COLO668 (cell line): Measurements from ENCODE around the gene NLRC3.

Experiments used
- DNase-seq: peaks from one replicate; lab custom pipeline; 2025; ENCODE audit not compliant: unreplicated experiment; lab: John Stamatoyannopoulos, UW

NLRC3 gene

DNA sequence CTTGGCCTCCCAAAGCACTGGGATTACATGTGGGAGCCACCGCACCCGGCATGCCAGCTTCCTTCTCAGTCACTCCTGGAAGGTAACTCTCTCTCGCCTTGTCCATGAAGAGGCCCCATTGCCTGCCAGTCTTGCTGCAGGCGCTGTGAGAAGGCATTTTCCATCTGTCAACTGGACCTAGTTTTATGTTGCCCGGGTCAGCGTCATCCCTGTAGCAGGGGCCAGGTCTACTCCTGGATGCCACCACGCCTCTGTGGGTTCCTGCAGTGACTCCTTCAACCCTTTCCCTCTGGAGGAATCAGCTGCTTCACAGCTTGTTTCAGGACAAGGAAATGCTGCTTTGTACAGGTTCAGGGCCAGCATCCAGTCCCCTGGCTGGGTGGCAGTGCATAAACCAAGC is 2.6 kb upstream of the NLRC3 start:
- DNase-seq, result no peak

DNA sequence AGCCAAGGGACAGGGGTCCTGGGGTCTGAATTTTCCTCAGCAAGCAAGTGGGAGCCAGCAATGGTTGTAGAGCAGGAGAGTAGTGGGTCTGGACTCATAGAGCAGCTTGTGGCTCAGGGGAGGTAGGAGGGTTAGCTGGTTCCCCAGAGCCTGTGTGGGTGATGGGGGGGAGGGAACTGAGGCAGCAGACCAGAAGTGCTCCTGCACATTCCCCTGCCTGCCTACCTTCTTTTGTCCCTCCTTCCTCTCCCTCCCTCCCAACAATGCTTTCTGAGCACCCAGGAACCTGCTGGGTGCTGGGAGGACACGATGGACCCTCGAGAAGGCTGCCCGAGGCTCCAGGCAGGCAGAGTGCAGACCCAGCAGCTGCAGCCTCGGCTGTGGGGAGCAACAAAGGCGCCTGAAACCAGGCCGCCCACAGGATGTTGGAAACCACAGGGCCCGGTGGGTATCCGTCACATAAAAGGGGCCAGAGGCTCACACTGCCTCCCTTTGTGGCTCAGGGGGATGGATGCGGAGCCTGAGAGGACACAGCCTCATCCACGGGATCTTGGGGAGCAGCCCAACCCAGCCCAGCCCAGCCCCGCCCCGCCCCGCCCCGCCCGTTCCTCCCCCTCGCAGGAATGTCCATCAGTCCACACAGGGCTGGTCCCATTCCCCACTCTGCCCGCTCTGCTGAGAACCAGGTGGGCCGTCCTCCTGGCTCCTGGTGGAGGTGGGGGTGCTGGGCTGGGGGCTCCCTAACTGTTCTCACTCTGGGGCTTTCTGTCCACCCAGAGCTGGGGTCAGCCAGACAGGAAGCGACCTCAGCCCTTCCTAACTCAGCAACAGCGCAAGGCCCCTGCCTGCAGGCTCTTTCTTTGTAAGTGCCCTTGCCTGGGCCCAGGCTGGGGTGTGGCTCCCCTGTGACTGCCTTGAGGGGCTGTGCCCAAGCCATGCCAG is 1.7 kb upstream of the NLRC3 start:
- peak; percentile 4 for DNase-seq

- DNase-seq, result no peak
Measured at GRCh38 chr16:3578121-3578520, 918 bp upstream of the NLRC3 start.

GRCh38 chr16:3576211-3576610 is 992 bp downstream of the NLRC3 start:
- DNase-seq, result no peak

DNA sequence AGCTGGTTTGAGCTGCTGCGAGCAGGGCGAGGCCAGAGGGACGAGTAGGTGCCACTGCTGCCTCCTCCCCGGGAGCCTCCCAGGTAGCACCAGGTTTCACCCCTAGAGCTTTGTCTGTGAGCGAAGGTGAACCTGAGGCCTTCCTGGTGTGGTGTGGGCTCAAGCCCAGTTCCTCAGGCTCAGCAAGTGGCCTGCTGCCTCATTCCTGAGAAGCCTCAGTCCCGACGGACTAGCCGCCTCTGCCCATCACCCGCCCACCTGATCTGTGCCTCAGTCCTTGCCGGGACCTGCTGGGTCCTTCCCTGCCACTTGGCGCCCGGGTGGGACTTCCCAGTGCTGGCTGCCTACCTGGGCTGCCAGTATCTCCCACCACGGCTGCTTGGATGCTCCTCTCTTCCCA is 1.7 kb downstream of the NLRC3 start:
- DNase-seq, result no peak

DNA sequence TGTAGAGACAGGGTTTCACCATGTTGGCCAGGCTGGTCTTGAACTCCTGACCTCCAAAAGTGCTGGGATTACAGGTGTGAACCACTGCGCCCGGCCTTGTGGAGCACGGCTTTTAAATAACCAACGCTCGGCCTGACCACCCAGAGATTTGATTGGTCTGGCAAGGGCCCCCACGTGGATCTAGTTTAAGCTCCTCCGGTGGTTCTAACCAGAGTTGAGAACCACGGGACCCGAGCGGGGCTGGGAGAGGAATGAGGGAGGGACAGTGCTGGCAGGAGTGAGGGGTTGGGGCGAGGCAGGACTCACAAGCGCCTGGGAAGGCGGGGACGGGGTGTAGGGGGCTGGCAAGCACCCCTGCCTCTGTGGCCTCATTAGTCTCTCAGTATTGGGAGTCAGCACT is 3.0 kb downstream of the NLRC3 start:
- DNase-seq, result no peak

GRCh38 chr16:3573146-3573815 is 3.9 kb downstream of the NLRC3 start:
- DNase-seq, result no peak

GRCh38 chr16:3570420-3571062 is 6.7 kb downstream of the NLRC3 start:
- DNase-seq, result no peak

DNA sequence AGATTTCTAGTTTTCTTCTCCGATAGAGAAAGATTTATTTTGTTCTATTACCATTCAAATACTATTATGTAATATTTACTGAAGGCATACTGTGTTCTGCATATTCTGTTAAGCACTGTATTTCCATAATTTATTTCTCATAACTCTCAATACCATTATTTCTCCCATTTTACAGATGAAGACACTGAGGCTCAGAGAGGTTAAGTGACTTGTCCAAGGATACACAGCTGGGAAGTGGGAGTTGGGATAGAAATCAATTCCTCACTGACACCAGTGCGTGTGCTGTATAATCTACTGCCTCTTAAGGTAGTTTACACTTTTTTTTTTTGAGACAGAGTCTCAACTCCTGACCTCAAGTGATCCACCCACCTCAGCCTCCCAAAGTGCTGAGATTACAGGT is 7.4 kb downstream of the NLRC3 start:
- DNase-seq, result no peak

DNA sequence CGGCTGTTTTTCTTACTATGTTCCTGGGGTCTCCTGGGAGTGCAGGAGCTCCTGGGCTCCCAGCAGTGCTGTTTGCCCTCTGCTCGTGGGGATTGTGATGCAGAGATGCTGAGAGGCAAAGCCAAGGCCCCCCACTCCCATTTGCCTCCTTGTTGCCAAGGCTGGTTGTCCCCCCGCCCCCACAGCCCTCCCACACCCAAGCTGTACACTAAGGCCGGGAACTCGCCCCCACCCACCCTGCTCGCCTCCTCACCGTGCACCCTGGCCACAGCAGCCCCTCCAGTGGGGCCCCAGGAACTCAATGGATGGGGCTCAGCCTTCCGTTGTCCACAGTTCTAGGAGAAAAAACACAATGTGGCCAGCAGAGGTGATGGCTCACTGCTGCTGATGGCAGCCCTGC is 10.2 kb downstream of the NLRC3 start:
- DNase-seq, result no peak

DNA sequence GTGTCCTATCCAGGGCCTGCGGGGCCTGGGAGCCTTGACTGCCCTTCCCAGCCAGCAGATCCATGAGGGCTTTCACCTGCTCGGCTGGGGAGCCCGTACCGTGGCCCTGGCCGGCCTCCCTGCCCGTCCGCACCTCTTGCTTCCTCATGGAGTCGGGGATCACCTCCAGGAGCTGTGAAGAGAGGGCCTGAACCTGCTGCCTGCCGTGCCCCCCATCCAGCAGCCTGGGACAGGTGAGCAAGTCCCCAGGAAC is 12.4 kb downstream of the NLRC3 start:
- DNase-seq, result no peak

- no peak for DNase-seq
Measured at GRCh38 chr16:3564130-3564888, 12.9 kb downstream of the NLRC3 start.

DNA sequence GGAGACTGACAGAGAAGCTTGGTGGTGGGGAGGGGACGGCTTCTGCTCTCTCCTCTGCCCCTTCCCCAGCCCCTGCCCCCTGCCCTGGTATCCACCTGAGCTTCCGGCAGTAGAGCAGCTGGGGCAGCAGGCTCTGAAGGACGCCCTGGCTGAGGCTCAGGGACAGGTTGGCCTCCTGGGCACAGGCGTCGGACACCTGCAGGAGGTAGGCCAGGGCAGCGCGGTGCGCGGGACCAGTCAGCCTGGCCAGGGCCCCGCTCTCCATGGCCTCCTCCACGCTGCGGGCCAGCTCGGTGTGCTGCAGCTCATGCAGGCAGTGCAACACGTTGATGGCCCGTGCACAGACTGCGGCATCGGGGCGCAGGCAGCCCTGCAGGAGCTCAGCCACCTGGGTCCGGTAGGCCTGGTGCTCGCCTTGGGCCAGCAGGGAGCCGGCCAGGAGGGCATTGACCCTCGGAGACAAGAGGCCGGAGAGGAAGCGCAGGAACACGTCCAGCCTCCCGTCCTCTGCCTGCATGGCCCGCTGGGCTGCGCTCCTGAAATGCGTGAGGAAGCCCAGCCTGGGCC is 14.2 kb downstream of the NLRC3 start:
- no peak for DNase-seq

DNA sequence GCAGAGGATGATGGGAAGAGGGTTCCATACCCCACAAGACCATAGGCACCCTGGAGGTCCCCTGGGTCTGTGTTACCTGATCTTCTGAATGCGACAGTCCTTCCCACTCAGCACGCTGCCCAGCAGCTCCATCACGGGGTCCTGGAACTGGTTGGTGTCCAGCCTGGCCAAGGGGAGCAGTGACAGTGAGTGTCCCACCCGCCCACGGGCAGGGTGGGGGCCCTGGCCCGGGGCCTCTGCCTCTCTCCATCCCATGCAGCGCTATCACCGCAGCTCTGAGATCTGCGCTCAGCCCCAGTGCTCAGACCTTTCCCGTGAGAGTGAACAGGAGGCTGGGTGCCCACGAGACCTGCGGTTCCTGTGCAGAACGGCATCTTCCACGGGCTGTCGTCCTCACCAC is 15.6 kb downstream of the NLRC3 start:
- no peak for DNase-seq

- no peak for DNase-seq
Measured at GRCh38 chr16:3554351-3554928, 22.8 kb downstream of the NLRC3 start.

GRCh38 chr16:3553138-3553923 is 23.9 kb downstream of the NLRC3 start:
- no peak for DNase-seq

DNA sequence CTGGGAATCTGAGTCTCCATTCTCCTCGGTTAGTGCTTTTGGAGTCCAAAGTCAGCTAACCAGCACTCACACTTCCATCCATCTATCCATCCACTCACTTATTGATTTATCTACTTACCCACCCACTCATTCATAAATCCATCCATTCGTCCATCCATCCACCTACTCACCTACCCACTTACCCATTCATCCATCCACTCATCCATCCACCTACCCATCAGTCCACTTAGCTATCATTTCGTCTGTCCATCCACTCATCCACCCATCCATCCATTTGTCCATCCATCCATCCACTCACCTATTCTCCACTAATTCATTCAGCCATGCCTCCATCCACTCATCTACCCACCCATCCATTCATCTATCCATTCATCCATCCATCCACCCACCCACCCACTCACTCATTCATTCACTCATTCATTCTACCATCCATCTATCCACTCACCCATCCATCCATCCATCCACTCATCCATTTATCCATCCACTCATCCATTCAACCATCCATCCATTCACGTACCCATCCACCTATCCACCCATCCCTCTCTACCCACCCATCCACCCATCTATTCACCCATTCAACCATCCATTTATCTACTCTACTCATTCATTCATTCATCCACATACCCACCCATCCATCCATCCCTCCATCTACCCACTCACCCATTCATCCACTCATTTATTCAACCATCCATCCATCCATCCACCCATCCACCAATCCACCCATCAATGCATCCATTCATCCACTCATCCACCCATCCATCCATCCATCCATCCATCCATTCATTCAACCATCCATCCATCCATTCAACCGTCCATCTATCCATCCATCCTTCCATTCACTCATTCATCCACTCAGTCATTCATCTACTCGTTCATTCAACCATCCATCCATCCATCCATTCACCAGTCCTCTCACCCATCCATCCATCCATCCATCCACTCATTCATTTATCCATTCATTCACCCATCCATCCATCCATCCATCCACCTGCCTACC is 26.1 kb downstream of the NLRC3 start:
- no peak for DNase-seq

GRCh38 chr16:3549906-3550305 is 27.3 kb downstream of the NLRC3 start:
- no peak for DNase-seq

DNA sequence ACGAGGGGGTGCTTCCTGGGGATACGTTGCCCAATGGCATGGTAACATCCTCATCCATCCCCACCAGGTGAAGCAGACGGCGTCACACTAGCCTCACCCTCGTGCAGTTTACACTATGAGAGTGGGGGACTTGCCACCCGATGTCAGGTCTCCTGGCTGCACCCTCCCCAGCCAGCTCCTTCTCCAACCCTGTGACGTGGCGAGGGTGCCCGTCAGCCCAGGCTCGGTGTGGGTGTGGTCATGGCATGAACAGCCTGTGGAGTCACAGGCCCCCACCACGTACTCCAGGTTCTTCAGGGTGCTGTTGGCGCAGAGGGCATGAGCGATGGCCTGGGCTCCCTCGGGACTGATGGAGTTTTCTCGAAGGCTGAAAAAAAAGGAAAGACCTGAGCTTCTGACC is 28.3 kb downstream of the NLRC3 start:
- DNase-seq, result no peak
